ENCODE data around the gene TAS2R50. TPM values are rescaled to one million over a fixed set of nuclear protein-coding genes. Genes with fewer than 3 reads are reported as not detected.

The TAS2R50 gene
- total RNA-seq, 1 experiment from 2014 or later: not detected

DNA sequence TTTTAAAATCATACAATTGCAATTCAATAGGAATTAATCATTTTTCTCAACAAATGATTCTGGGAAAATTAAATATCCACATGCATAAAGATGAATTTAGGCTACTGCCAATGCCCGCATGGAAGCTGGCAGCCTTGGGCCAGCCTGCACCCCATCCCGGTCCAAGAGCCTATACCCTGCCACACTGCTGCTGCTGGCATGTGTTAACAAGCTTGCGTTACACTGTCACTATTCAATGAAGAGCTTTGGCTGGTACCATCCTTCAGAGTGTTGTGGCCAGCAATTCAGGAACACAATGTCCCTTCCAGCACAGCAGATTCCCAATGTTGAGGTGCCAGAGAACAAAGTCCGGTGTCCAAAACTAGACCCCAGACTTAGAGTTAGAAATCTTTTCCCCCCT lies 34.1 kb downstream of the TAS2R50 start:
- no peak for DNase-seq (ENCODE audit: low spot score)

DNA sequence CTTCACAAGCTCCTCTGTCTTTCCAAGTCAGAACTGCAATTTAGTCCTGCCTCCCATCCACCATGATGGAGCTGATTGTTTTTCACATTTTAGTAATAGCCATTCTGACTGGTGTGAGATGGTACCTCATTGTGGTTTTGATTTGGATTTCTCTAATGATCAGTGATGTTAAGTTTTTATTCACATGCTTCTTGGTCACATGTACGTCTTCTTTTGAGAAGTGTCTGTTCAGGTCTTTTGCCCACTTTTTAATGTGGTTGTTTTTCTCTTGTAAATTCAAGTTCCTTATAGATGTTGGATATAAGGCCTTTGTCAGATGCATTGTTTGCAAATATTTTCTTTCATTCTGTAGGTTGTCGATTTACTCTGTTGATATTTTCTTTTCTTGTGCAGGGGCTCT lies 43.5 kb downstream of the TAS2R50 start:
- DNase-seq (ENCODE audit: low spot score): no peak

DNA sequence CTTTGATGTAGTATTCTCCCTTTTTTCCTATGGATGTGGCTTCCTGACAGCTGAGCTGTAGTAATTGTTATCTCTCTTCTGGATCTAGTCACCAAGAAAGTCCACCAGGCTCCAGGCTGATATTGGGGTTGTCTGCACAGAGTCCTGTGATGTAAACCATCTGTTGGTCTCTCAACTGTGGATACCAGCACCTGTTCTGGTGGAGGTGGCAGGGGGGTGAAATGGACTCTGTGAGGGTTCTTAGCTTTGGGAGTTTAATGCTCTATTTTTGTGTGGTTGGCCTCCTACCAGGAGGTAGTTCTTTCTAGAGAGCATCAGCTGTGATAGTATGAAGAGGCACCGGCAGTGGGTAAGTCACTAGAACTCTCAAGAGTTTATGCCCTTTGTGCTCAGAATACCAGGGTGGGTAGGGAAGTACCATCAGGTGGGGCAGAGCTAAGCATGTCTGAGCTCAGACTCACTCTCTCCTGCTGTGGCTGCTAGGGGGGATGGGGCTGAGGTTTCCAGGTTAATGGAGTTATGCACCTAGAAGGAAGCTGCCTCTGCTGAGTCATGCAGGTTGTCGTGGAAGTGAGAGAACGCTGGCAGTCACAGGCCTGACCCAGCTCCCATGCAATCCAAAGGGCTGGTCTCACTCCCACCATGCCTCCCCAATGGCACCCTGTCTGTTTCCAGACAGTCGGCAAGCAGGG lies 44.6 kb downstream of the TAS2R50 start:
- peak; percentile 63 for DNase-seq (ENCODE audit: low spot score)

DNA sequence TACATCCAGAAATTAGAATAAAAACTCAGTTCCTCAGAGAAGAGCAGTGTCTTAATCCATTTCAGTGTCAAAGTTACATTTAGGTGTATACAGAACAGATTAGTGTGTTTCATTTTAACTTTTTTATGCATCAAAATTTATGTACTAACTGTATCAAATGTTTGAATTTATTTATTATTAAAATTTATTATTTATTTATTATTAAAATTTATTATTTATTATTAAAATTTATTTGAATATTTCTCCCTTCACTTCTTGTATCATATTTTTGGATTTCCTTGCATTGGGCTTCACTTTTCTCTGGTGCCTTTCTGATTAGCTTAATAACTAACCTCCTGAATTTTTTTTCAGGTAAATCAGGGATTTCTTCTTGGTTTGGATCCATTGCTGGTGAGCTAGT lies 45.3 kb downstream of the TAS2R50 start:
- no peak for DNase-seq (ENCODE audit: low spot score)

DNA sequence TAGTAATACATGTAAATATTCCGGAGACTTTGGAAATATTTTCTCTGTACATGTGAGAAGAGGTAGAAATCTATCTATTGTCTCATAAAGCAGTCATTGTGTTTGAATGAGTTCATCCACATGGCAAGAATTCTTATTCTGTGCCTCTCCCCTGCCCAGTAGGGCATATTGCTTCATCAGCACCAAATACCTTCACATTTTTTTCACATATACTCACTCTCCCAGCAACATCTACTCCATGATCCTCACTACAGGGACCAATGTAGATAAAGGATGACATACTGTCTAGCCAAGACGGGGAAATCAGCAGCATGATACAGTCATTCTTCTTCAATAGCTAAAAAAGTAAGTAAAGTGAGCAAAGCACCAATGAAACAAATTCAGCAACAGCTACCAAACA lies 46.3 kb downstream of the TAS2R50 start:
- DNase-seq (ENCODE audit: low spot score): peak; percentile 11

DNA sequence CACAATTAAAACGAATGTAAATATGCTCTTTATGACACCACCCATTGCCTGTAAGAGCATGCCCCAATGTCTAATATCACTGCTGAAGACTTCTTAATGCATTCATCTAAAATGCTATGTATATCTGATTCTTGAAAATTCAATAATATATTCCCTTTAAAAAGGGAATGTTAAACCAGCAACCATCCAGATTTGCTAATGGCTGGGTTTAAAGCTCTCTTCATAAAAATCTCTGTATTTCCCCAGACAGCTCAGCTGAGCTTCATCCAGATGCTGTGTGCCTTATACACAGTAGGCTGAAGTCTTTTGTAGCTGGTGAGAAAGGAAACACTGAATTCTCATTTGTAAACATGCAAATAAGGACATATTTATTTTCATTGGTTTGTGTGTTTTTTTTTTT lies 47.5 kb downstream of the TAS2R50 start, which contains the start of gene TAS2R14:
TAS2R14 (minus strand) TSS at position 101 of the 400 bp plus-strand sequence; CDS start at position 45, 56 bp downstream.
- no peak for DNase-seq (ENCODE audit: low spot score)

DNA sequence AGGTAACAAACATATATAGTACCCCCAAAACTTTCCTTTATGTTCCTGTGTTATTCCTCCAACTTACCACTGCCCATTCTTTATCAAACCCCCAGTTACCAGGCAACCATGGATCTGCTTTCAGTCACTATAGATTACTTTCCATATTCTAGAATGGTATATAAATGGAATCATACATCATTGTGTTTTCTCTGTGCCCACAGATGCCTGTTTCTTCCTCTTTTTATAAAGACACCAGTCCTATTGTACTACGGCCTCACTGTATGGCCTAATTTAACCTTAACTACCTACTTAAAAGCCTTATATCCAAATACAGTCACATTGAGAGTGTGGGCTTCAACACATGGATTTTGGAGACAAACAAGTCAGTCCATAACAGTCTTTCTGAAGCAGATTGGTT lies 50.2 kb downstream of the TAS2R50 start:
- no peak for DNase-seq (ENCODE audit: low spot score)

Other genes with a start within 250 kb of the TAS2R50 start
- not detected in 2 replicates for gene TAS2R7, start 184.3 kb downstream of the TAS2R50 start, total RNA-seq (2014; rRNA removed; shearing (Covaris generic))
- gene TAS2R8, start 179.6 kb downstream of the TAS2R50 start, total RNA-seq (2014; rRNA removed; shearing (Covaris generic)): not detected in 2 replicates
- gene TAS2R9, start 176.7 kb downstream of the TAS2R50 start, total RNA-seq (2014; rRNA removed; shearing (Covaris generic)): not detected in 2 replicates
- gene TAS2R10, start 160.6 kb downstream of the TAS2R50 start, total RNA-seq (2014; rRNA removed; shearing (Covaris generic)): 0.08 TPM in 1 of 2 replicates, not detected in the other
- gene PRR4, start 137.4 kb downstream of the TAS2R50 start, total RNA-seq (2014; rRNA removed; shearing (Covaris generic)): 0.87 and 3.6 TPM in 2 replicates
- 7.4 and 9.9 TPM in 2 replicates for gene PRH1, start 102.7 kb downstream of the TAS2R50 start, total RNA-seq (2014; rRNA removed; shearing (Covaris generic))
- gene TAS2R13, start 77.3 kb downstream of the TAS2R50 start, total RNA-seq (2014; rRNA removed; shearing (Covaris generic)): 0.08 and 0.17 TPM in 2 replicates
- gene PRH2, start 57.7 kb downstream of the TAS2R50 start, total RNA-seq (2014; rRNA removed; shearing (Covaris generic)): not detected in 2 replicates
- 1.6 and 3.3 TPM in 2 replicates for gene TAS2R14, start 47.6 kb downstream of the TAS2R50 start, total RNA-seq (2014; rRNA removed; shearing (Covaris generic))
- gene TAS2R20, start 11.4 kb upstream of the TAS2R50 start, total RNA-seq (2014; rRNA removed; shearing (Covaris generic)): 0.62 TPM in 1 of 2 replicates, not detected in the other
- 0.21 TPM in 1 of 2 replicates, not detected in the other for gene TAS2R19, start 35.7 kb upstream of the TAS2R50 start, total RNA-seq (2014; rRNA removed; shearing (Covaris generic))
- gene TAS2R31, start 44.5 kb upstream of the TAS2R50 start, total RNA-seq (2014; rRNA removed; shearing (Covaris generic)): 1.4 TPM in 1 of 2 replicates, not detected in the other
- gene TAS2R46, start 75.4 kb upstream of the TAS2R50 start, total RNA-seq (2014; rRNA removed; shearing (Covaris generic)): 0.23 TPM in 1 of 2 replicates, not detected in the other
- gene TAS2R43, start 105.4 kb upstream of the TAS2R50 start, total RNA-seq (2014; rRNA removed; shearing (Covaris generic)): not detected in 2 replicates
- gene TAS2R30, start 147.7 kb upstream of the TAS2R50 start, total RNA-seq (2014; rRNA removed; shearing (Covaris generic)): 0.10 TPM in 1 of 2 replicates, not detected in the other
- 8.4 and 10.1 TPM in 2 replicates for gene SMIM10L1, start 184.3 kb upstream of the TAS2R50 start, total RNA-seq (2014; rRNA removed; shearing (Covaris generic))
- not detected in 2 replicates for gene TAS2R42, start 200.0 kb upstream of the TAS2R50 start, total RNA-seq (2014; rRNA removed; shearing (Covaris generic))

Data from H4 (cell line).